ENCODE data around the gene PHOSPHO2. TPM values are rescaled to one million over a fixed set of nuclear protein-coding genes. Genes with fewer than 3 reads are reported as not detected.

PHOSPHO2 gene
- total and polyA plus RNA-seq, 2 experiments from 2014 or later, result 8.3 to 8.7 TPM

DNA sequence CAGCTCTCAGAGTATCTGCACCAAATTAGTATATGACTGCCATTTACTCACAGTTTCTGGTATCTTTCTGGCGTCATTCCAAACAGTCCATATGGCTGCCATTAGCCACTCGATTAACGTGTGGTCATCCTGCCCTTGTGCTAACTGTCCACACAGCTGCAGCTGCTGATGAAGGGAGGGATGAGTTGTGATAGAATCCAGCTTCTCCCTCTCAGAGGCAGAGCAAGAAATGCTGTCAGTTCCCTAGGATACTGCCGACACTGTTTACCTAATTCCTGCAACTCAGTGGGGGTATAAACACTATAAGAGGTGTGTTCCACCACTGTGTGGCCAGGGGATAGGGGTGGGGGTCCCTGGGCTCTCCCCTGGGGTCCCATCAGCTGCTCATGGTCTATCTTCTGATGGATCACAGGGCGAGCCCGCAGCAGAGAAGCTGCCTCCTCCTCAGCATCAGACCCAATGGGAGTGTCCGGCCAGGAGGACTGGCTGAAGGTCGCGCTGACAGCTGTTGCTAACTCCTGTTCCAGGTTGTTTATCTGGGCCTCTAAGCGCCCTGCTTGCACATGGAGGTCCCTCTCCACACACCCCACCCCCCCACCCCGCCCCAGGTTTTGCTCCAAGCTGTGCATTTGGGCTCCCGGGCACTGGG lies 22.1 kb downstream of the PHOSPHO2 start:
- Mint-ChIP-seq H3K27me3 (ENCODE audit: insufficient read depth, low read depth, poor library complexity) (peaks cover 5% of the 10 kb centered on the region), H3K36me3 (ENCODE audit: low read depth) (peaks cover 8% of the 10 kb centered on the region), H3K9me3 (peaks cover 8% of the 10 kb centered on the region; the same call in 2 of the 3 replicates), H3K4me1 (peaks cover 7% of the 10 kb centered on the region; the same call in 1 of the 3 replicates), H3K4me3 (no peak overlapping the region), H3K27ac (no peak overlapping the region)
- no peak for TF ChIP-seq STAT1 (IDR thresholded peaks at IDR 0.05; ENCODE audit: unreplicated experiment)
- TF ChIP-seq EZH2 (IDR thresholded peaks at IDR 0.05; ENCODE audit: low read depth, unreplicated experiment), result no peak
- TF ChIP-seq CREB1 (CRISPR knock-in tag; IDR thresholded peaks at IDR 0.05; ENCODE audit: low read depth), result no peak
- TF ChIP-seq, protein P1, sequence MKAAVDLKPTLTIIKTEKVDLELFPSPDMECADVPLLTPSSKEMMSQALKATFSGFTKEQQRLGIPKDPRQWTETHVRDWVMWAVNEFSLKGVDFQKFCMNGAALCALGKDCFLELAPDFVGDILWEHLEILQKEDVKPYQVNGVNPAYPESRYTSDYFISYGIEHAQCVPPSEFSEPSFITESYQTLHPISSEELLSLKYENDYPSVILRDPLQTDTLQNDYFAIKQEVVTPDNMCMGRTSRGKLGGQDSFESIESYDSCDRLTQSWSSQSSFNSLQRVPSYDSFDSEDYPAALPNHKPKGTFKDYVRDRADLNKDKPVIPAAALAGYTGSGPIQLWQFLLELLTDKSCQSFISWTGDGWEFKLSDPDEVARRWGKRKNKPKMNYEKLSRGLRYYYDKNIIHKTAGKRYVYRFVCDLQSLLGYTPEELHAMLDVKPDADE (IDR thresholded peaks at IDR 0.05), result no peak
- TF ChIP-seq, protein P2, sequence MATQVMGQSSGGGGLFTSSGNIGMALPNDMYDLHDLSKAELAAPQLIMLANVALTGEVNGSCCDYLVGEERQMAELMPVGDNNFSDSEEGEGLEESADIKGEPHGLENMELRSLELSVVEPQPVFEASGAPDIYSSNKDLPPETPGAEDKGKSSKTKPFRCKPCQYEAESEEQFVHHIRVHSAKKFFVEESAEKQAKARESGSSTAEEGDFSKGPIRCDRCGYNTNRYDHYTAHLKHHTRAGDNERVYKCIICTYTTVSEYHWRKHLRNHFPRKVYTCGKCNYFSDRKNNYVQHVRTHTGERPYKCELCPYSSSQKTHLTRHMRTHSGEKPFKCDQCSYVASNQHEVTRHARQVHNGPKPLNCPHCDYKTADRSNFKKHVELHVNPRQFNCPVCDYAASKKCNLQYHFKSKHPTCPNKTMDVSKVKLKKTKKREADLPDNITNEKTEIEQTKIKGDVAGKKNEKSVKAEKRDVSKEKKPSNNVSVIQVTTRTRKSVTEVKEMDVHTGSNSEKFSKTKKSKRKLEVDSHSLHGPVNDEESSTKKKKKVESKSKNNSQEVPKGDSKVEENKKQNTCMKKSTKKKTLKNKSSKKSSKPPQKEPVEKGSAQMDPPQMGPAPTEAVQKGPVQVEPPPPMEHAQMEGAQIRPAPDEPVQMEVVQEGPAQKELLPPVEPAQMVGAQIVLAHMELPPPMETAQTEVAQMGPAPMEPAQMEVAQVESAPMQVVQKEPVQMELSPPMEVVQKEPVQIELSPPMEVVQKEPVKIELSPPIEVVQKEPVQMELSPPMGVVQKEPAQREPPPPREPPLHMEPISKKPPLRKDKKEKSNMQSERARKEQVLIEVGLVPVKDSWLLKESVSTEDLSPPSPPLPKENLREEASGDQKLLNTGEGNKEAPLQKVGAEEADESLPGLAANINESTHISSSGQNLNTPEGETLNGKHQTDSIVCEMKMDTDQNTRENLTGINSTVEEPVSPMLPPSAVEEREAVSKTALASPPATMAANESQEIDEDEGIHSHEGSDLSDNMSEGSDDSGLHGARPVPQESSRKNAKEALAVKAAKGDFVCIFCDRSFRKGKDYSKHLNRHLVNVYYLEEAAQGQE (IDR thresholded peaks at IDR 0.05; ENCODE audit: unreplicated experiment), result no peak
- TF ChIP-seq JUNB (IDR thresholded peaks at IDR 0.05; ENCODE audit: unreplicated experiment), result no peak
- TF ChIP-seq ZNF114 (CRISPR knock-in tag; IDR thresholded peaks at IDR 0.05), result no peak
- TF ChIP-seq NANOG (IDR thresholded peaks at IDR 0.05; ENCODE audit: borderline replicate concordance), result no peak
- no peak for TF ChIP-seq ZNF331 (CRISPR knock-in tag; IDR thresholded peaks at IDR 0.05; ENCODE audit: low read depth)
- TF ChIP-seq, protein P3, sequence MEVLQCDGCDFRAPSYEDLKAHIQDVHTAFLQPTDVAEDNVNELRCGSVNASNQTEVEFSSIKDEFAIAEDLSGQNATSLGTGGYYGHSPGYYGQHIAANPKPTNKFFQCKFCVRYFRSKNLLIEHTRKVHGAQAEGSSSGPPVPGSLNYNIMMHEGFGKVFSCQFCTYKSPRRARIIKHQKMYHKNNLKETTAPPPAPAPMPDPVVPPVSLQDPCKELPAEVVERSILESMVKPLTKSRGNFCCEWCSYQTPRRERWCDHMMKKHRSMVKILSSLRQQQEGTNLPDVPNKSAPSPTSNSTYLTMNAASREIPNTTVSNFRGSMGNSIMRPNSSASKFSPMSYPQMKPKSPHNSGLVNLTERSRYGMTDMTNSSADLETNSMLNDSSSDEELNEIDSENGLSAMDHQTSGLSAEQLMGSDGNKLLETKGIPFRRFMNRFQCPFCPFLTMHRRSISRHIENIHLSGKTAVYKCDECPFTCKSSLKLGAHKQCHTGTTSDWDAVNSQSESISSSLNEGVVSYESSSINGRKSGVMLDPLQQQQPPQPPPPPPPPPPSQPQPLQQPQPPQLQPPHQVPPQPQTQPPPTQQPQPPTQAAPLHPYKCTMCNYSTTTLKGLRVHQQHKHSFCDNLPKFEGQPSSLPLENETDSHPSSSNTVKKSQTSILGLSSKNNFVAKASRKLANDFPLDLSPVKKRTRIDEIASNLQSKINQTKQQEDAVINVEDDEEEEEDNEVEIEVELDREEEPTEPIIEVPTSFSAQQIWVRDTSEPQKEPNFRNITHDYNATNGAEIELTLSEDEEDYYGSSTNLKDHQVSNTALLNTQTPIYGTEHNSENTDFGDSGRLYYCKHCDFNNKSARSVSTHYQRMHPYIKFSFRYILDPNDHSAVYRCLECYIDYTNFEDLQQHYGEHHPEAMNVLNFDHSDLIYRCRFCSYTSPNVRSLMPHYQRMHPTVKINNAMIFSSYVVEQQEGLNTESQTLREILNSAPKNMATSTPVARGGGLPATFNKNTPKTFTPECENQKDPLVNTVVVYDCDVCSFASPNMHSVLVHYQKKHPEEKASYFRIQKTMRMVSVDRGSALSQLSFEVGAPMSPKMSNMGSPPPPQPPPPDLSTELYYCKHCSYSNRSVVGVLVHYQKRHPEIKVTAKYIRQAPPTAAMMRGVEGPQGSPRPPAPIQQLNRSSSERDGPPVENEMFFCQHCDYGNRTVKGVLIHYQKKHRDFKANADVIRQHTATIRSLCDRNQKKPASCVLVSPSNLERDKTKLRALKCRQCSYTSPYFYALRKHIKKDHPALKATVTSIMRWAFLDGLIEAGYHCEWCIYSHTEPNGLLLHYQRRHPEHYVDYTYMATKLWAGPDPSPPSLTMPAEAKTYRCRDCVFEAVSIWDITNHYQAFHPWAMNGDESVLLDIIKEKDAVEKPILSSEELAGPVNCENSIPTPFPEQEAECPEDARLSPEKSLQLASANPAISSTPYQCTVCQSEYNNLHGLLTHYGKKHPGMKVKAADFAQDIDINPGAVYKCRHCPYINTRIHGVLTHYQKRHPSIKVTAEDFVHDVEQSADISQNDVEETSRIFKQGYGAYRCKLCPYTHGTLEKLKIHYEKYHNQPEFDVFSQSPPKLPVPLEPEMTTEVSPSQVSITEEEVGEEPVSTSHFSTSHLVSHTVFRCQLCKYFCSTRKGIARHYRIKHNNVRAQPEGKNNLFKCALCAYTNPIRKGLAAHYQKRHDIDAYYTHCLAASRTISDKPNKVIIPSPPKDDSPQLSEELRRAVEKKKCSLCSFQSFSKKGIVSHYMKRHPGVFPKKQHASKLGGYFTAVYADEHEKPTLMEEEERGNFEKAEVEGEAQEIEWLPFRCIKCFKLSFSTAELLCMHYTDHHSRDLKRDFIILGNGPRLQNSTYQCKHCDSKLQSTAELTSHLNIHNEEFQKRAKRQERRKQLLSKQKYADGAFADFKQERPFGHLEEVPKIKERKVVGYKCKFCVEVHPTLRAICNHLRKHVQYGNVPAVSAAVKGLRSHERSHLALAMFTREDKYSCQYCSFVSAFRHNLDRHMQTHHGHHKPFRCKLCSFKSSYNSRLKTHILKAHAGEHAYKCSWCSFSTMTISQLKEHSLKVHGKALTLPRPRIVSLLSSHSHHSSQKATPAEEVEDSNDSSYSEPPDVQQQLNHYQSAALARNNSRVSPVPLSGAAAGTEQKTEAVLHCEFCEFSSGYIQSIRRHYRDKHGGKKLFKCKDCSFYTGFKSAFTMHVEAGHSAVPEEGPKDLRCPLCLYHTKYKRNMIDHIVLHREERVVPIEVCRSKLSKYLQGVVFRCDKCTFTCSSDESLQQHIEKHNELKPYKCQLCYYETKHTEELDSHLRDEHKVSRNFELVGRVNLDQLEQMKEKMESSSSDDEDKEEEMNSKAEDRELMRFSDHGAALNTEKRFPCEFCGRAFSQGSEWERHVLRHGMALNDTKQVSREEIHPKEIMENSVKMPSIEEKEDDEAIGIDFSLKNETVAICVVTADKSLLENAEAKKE (CRISPR knock-in tag; IDR thresholded peaks at IDR 0.05), result no peak
- Histone ChIP-seq H3K9me2 (ENCODE audit: insufficient read depth) (no peaks in the 10 kb centered on the region), H3F3A (replicated peaks; ENCODE audit: low read depth) (no peaks in the 10 kb centered on the region), H3K27me3 (ENCODE audit: insufficient read depth) (no peaks in the 10 kb centered on the region), H4K20me1 (replicated peaks; ENCODE audit: insufficient read depth) (no peaks in the 10 kb centered on the region), H3K4me3 (no peak overlapping the region), H3K27ac (ENCODE audit: low read depth) (no peak overlapping the region), H3K36me3 (ENCODE audit: insufficient read depth) (0 out of 2 replicates have a peak, but pooled peaks cover under 1% of the 10 kb centered on the region), H3K4me1 (ENCODE audit: insufficient read depth) (no peaks in the 10 kb centered on the region), H3K4me2 (no peak overlapping the region), H3K79me2 (replicated peaks; ENCODE audit: insufficient read depth) (no peaks in the 10 kb centered on the region), H2AFZ (no peak overlapping the region)
- DNase-seq (ENCODE audit: low spot score), result no peak
- peak; percentile 57 for ATAC-seq
